NK-92 treated with Interleukin-12 subunit alpha and Interleukin-12 subunit beta, amount 100 ng/mL, for 24 hours (cell line): ENCODE measurements around the gene LPAR6.

Experiments used
- DNase-seq: peaks from one replicate; lab custom pipeline; 2025; lab: John Stamatoyannopoulos, UW

The LPAR6 gene

DNA sequence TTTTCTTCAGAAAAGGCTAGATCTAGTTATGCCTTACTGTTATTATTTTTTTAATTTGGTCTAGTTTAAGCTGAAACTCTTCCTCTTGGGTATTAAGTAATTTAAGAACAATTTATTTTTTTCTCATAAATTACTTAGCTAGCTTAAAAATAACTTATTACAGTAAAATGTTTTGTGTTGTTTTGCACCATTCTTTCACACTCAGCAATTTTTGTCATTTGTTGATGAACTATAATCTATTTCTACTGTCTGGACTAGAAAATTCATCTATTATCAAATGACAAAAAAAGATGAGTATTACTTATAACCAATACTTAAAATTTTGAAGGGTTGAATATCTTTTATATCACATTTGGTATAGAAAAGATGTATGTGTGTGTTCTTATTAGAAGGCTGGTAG is 1.6 kb upstream of the LPAR6 start:
- no peak for DNase-seq

GRCh38 chr13:48411841-48412531 is 927 bp downstream of the LPAR6 start:
- DNase-seq: no peak

DNA sequence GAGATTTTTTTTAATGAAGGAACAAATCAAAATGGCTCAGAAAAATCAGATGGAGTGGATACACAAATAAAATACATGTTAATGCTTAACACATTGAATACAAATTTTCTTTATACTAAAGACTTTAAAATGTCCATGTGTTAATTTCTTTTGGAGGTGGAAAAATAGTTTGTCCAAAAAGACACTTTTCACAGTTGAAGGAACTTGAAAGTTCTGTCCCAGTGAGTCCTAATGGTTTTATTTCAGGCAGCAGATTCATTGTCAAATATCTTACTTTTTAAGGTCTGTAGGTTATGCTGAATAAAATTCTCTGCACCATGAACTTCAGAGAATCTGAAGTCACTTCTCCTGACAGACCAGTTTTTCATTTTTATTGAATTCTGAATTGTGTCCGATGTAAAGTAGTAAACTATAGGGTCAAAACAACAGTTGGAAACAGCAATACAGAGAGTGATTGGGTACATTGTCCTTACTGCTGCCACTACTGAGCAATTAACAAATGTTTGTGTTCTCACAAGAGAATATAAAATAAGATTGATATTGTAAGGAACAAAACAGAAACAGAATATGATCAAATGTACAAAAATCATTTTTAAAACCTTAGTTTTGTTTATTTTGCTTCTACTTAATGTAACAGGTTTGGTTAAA is 1.6 kb downstream of the LPAR6 start:
- DNase-seq: no peak

GRCh38 chr13:48410199-48410598 is 2.7 kb downstream of the LPAR6 start:
- no peak for DNase-seq

- no peak for DNase-seq
Measured at GRCh38 chr13:48405875-48406274, 7.0 kb downstream of the LPAR6 start.

- no peak for DNase-seq
Measured at GRCh38 chr13:48404952-48405351, 8.0 kb downstream of the LPAR6 start.

DNA sequence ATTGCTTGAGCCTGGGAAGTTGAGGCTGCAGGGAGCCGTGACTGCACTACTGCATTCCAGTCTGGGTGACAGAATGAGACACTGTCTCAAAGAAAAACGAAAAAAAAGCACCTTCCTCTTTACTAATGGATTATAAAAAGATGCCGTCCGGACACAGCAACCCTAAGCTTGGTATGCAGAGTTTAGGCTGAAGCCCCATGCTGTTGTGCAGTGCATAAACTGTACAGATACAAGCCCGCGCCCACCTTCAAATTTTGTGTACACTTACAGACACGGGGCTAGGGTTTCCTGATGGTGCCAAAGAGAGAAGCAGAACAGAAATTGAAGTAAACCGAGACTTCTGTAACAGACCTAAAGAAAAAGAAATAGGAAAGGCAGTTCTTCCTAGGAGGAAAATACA is 9.0 kb downstream of the LPAR6 start:
- DNase-seq: no peak

- DNase-seq: no peak
Measured at GRCh38 chr13:48403151-48403631, 9.7 kb downstream of the LPAR6 start.

DNA sequence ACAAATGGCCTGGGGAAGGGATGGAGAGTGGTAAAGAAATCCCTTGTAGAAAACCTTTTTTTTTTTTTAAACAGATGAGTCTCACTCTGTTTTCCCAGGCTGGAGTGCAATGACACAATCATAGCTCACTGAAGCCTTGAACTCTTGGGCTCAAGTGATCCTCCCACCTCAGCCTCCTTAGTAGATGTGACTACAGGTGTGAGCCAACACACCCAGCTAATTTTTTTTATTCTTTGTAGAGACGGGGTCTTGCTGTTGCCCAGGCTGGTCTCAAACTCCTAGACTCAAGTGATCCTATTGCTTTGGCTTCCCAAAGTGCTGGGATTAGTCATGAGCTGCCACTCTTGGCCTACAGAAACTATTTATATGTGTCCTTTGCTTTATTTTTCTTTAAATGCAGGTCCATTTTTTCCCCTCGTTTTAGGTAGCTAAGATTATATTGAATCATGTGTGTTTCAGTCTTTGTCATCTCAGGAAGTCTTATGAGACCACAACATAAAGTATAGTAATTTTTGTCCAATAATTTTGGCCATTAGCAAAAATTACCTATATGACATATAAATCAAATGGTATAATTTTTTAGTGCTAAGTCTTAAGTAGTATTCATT is 10.5 kb downstream of the LPAR6 start:
- no peak for DNase-seq

GRCh38 chr13:48401480-48401879 is 11.4 kb downstream of the LPAR6 start:
- DNase-seq: no peak

- DNase-seq: no peak
Measured at GRCh38 chr13:48400850-48401291, 12.0 kb downstream of the LPAR6 start.

GRCh38 chr13:48400090-48400694 is 12.7 kb downstream of the LPAR6 start:
- DNase-seq: no peak

DNA sequence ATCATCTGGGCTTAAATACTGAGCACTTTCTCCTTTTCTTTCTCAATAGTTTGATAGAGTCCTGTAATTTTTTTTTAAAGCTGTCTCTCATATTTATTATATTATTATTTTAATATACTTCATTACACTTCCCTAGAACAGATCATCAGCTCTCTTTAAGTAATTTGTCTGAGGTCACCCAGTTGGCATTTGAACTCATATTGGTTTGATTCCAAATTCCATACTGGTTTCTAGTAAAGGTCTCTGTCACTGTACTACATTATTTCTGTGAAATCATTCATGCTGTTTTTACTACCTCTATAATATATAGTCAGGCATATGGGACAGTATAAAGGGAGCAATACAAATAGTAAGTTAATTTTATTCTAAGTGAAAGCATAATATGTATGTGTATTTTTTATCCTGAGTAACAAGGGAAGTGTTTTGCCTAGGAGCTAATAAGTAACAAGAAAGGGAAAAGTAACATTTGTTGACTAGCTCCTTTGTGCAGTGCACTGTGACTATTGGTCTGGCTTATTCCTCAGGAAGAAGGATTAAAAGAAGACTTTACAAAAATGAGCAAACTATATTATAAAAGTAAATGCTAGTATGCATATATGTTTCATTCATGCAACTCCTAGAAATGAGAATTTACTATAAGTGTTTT is 14.3 kb downstream of the LPAR6 start:
- DNase-seq: no peak

DNA sequence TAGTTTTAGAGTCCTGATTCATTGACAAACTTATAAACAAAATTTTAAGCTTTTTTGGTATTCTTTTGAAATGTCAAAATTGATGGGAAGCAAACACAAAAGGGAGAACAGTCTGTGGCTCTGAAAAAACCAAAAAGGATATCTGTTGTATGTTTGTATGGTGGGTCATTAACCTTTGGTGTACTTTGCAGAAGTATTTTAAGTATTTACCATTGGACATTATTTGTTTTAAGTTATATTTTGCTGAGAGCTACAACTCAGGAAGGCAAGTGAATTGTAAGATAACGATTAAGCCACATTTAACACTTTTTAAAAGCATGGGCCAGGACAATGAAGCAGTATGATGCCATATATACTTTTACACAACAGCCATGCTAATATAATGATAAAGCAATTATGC is 15.2 kb downstream of the LPAR6 start:
- no peak for DNase-seq

GRCh38 chr13:48393698-48394085 is 19.2 kb downstream of the LPAR6 start:
- no peak for DNase-seq

- DNase-seq: no peak
Measured at GRCh38 chr13:48393030-48393697, 19.7 kb downstream of the LPAR6 start.

GRCh38 chr13:48391257-48391656 is 21.7 kb downstream of the LPAR6 start:
- no peak for DNase-seq

GRCh38 chr13:48386816-48387215 is 26.1 kb downstream of the LPAR6 start:
- no peak for DNase-seq

GRCh38 chr13:48383384-48383783 is 29.5 kb downstream of the LPAR6 start:
- DNase-seq: no peak

DNA sequence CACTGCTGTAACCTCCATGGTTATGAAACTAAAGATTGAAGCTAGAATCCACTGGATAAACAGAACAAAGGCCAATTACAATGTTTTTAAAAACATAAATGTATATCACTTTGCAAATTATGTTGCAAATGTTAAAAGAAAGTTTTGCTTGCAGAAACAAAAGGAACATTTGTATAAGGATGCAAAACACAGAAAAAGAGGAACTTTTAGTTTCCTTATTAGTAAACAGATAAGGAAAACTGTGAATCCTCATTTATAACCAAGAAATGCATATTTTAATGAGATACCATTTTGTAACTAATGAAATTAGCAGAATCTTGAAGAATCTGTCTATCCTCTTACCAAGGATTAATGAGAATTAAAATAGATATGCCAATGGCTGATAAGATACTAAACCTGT is 32.3 kb downstream of the LPAR6 start:
- no peak for DNase-seq

DNA sequence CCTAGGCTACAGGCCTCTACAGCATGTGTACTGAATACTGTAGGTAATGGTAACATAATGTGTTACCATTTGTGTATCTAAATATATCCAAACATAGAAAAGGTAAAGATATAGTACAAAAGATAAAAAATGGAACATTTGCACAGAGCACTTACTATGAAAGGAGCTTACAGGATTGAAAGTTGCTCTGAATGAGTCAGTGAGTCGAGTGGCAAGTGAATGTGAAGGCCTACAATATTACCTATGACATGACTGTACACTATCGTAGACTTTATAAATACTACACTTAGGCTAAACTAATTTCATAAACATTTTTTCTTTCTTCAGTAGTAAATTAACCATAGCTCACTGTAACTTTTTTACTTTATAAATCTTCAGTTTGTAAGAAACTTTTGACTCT is 35.1 kb downstream of the LPAR6 start:
- DNase-seq: no peak

GRCh38 chr13:48370815-48371214 is 42.1 kb downstream of the LPAR6 start:
- no peak for DNase-seq
